ENCODE measurements around the gene EFCAB13.
"Not testable (repeated sequence)": the region's sequence is repeated elsewhere in the genome, so short reads cannot be mapped to it uniquely, and the experiment has no call there.

EFCAB13 gene

GRCh38 chr17:47425887-47426635 lies 102.3 kb downstream of the EFCAB13 start:
- not testable (repeated sequence) for H3K36me3 ChIP-seq (ENCODE audit: insufficient read depth, low read length); H2AFZ ChIP-seq (ENCODE audit: low read length, unreplicated experiment); H3K79me2 ChIP-seq (ENCODE audit: control insufficient read depth, insufficient read depth, low read length, unreplicated experiment); H3K27me3 ChIP-seq (ENCODE audit: insufficient read depth, low read length); H3K27ac ChIP-seq (ENCODE audit: low read depth, low read length); H3K4me3 ChIP-seq (ENCODE audit: low read depth, low read length); H3K4me1 ChIP-seq (ENCODE audit: control insufficient read depth, insufficient read depth, low read length, unreplicated experiment)

- Histone ChIP-seq H3K27me3 (ENCODE audit: insufficient read depth, low read length) (peaks cover 8% of the 10 kb centered on the region; the same call in 1 of the 2 replicates), H3K27ac (ENCODE audit: low read depth, low read length) (no peak overlapping the region), H3K36me3 (ENCODE audit: insufficient read depth, low read length) (0 out of 2 replicates have a peak, but pooled peaks cover 8% of the 10 kb centered on the region), H2AFZ (ENCODE audit: low read length, unreplicated experiment) (no peak overlapping the region), H3K4me1 (ENCODE audit: control insufficient read depth, insufficient read depth, low read length, unreplicated experiment) (no peaks in the 10 kb centered on the region), H3K79me2 (ENCODE audit: control insufficient read depth, insufficient read depth, low read length, unreplicated experiment) (no peaks in the 10 kb centered on the region), H3K4me3 (ENCODE audit: low read depth, low read length) (no peak overlapping the region)
These were observed 104.2 kb downstream of the EFCAB13 start for GRCh38 chr17:47427985-47428384.

- H3K4me1 ChIP-seq (ENCODE audit: control insufficient read depth, insufficient read depth, low read length, unreplicated experiment); H3K79me2 ChIP-seq (ENCODE audit: control insufficient read depth, insufficient read depth, low read length, unreplicated experiment); H3K27ac ChIP-seq (ENCODE audit: low read depth, low read length); H3K27me3 ChIP-seq (ENCODE audit: insufficient read depth, low read length); H3K36me3 ChIP-seq (ENCODE audit: insufficient read depth, low read length); H3K4me3 ChIP-seq (ENCODE audit: low read depth, low read length); H2AFZ ChIP-seq (ENCODE audit: low read length, unreplicated experiment): not testable (repeated sequence)
These were observed 108.5 kb downstream of the EFCAB13 start for GRCh38 chr17:47432240-47432639.

DNA sequence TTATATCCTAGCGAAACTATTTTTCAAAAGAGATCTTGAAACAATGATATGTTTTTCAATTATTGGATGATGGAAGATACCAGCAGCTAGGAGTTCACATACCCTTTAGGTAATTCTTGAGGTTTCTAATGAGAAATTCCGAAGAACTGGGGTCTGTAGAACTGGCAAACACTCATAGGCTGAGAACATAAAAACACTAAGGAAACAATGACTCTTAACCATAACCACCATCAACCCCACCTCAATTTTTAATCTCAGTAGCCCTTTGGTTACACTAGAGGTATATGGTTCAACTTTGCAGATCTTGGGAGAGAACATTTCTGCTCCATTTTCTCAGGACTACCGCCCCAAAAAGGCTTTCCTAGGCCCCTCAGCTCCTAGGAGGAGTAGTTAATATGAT lies 141.4 kb downstream of the EFCAB13 start:
- H3K4me1 ChIP-seq (ENCODE audit: control insufficient read depth, insufficient read depth, low read length, unreplicated experiment): no peaks in the 10 kb centered on the region
- H3K4me3 ChIP-seq (ENCODE audit: low read depth, low read length): no peak overlapping the region
- no peak overlapping the region for H3K27ac ChIP-seq (ENCODE audit: low read depth, low read length)
- H3K79me2 ChIP-seq (ENCODE audit: control insufficient read depth, insufficient read depth, low read length, unreplicated experiment): no peaks in the 10 kb centered on the region
- no peaks in the 10 kb centered on the region for H3K36me3 ChIP-seq (ENCODE audit: insufficient read depth, low read length)
- no peak overlapping the region for H2AFZ ChIP-seq (ENCODE audit: low read length, unreplicated experiment)
- H3K27me3 ChIP-seq (ENCODE audit: insufficient read depth, low read length): no peaks in the 10 kb centered on the region

- H3K4me3 ChIP-seq (ENCODE audit: low read depth, low read length); H3K27ac ChIP-seq (ENCODE audit: low read depth, low read length); H3K27me3 ChIP-seq (ENCODE audit: insufficient read depth, low read length); H2AFZ ChIP-seq (ENCODE audit: low read length, unreplicated experiment); H3K36me3 ChIP-seq (ENCODE audit: insufficient read depth, low read length); H3K79me2 ChIP-seq (ENCODE audit: control insufficient read depth, insufficient read depth, low read length, unreplicated experiment); H3K4me1 ChIP-seq (ENCODE audit: control insufficient read depth, insufficient read depth, low read length, unreplicated experiment): not testable (repeated sequence)
These were observed 143.2 kb downstream of the EFCAB13 start for GRCh38 chr17:47466976-47467375.

- H3K79me2 ChIP-seq (ENCODE audit: control insufficient read depth, insufficient read depth, low read length, unreplicated experiment): no peaks in the 10 kb centered on the region
- no peak overlapping the region for H3K4me3 ChIP-seq (ENCODE audit: low read depth, low read length)
- no peak overlapping the region for H3K27ac ChIP-seq (ENCODE audit: low read depth, low read length)
- H3K4me1 ChIP-seq (ENCODE audit: control insufficient read depth, insufficient read depth, low read length, unreplicated experiment): no peaks in the 10 kb centered on the region
- no peaks in the 10 kb centered on the region for H3K36me3 ChIP-seq (ENCODE audit: insufficient read depth, low read length)
- no peaks in the 10 kb centered on the region for H3K27me3 ChIP-seq (ENCODE audit: insufficient read depth, low read length)
- no peak overlapping the region for H2AFZ ChIP-seq (ENCODE audit: low read length, unreplicated experiment)
These were observed 147.1 kb downstream of the EFCAB13 start for GRCh38 chr17:47470836-47471235.

GRCh38 chr17:47472073-47472472 lies 148.3 kb downstream of the EFCAB13 start:
- H3K4me3 ChIP-seq (ENCODE audit: low read depth, low read length); H3K27ac ChIP-seq (ENCODE audit: low read depth, low read length); H3K4me1 ChIP-seq (ENCODE audit: control insufficient read depth, insufficient read depth, low read length, unreplicated experiment); H2AFZ ChIP-seq (ENCODE audit: low read length, unreplicated experiment); H3K27me3 ChIP-seq (ENCODE audit: insufficient read depth, low read length); H3K79me2 ChIP-seq (ENCODE audit: control insufficient read depth, insufficient read depth, low read length, unreplicated experiment); H3K36me3 ChIP-seq (ENCODE audit: insufficient read depth, low read length): not testable (repeated sequence)

Measured in ACC112 (cell line).